ENCODE measurements around the gene KCNJ9. TPM values are rescaled to one million over a fixed set of nuclear protein-coding genes. Genes with fewer than 3 reads are reported as not detected.
A peak's percentile ranks its signal among the peaks of the same experiment; 100 is the strongest.

Gene KCNJ9
- total RNA-seq, 6 experiments from 2014 or later: not detected

- TF ChIP-seq CTCF (IDR thresholded peaks at IDR 0.05) (no peak), POLR2A (IDR thresholded peaks at IDR 0.05) (no peak)
Measured at GRCh38 chr1:160045653-160046052, 35.7 kb upstream of the KCNJ9 start.

GRCh38 chr1:160046494-160047110 is 34.7 kb upstream of the KCNJ9 start:
- Histone ChIP-seq H3K27ac (no peak overlapping the region), H3K36me3 (no peaks in the 10 kb centered on the region), H3K4me1 (peaks cover 0 to 14% (median 0%) of the 10 kb centered on the region in 4 donors), H3K4me3 (no peak overlapping the region), H3K9me3 (no peaks in the 10 kb centered on the region), H3K27me3 (no peaks in the 10 kb centered on the region)
- intact Hi-C loops (cut with DNase I): no loop called here
- TF ChIP-seq CTCF (IDR thresholded peaks at IDR 0.05): peak; percentile 49 to 62 (median 52)
- no peak for TF ChIP-seq POLR2A (IDR thresholded peaks at IDR 0.05)
- WGBS (ENCODE audit: insufficient coverage, low coverage, low lambda C conversion rate, missing lambda C conversion rate): 11% methylated on average over 11 of the region's 11 CpGs
- no peak for DNase-seq
- peak; percentile 77 to 86 (median 84) for ATAC-seq

More at GRCh38 chr1:160045653-160046052, 35.7 kb upstream of the KCNJ9 start:
- Histone ChIP-seq H3K4me3 (no peak overlapping the region), H3K4me1 (peaks cover 0 to 14% (median 0%) of the 10 kb centered on the region in 4 donors), H3K27me3 (no peaks in the 10 kb centered on the region), H3K27ac (no peak overlapping the region), H3K36me3 (no peaks in the 10 kb centered on the region), H3K9me3 (no peaks in the 10 kb centered on the region)
- intact Hi-C loops (cut with DNase I): no loop called here
- ATAC-seq (peak; percentile 36 to 71 (median 50)), DNase-seq (no peak)
- WGBS (ENCODE audit: insufficient coverage, low coverage, low lambda C conversion rate, missing lambda C conversion rate): 51% methylated on average over 2 of the region's 2 CpGs

- DNase-seq: no peak
Measured at GRCh38 chr1:160047111-160047991, 34.0 kb upstream of the KCNJ9 start.

GRCh38 chr1:160048335-160048734 is 33.0 kb upstream of the KCNJ9 start:
- Histone ChIP-seq H3K9me3 (no peaks in the 10 kb centered on the region), H3K36me3 (no peaks in the 10 kb centered on the region), H3K4me3 (no peak overlapping the region), H3K4me1 (peaks cover 0 to 14% (median 0%) of the 10 kb centered on the region in 4 donors), H3K27ac (no peak overlapping the region), H3K27me3 (no peaks in the 10 kb centered on the region)
- DNase-seq (no peak), ATAC-seq (no peak)
- intact Hi-C loops (cut with DNase I): no loop called here
- TF ChIP-seq POLR2A (IDR thresholded peaks at IDR 0.05): no peak
- no peak for TF ChIP-seq CTCF (IDR thresholded peaks at IDR 0.05)

More at GRCh38 chr1:160047111-160047991, 34.0 kb upstream of the KCNJ9 start:
- intact Hi-C loops (cut with DNase I): no loop called here
- H3K27ac ChIP-seq: no peak overlapping the region
- ATAC-seq: no peak
- H3K9me3 ChIP-seq: no peaks in the 10 kb centered on the region
- H3K27me3 ChIP-seq: no peaks in the 10 kb centered on the region
- WGBS (ENCODE audit: insufficient coverage, low coverage, low lambda C conversion rate, missing lambda C conversion rate): 60% methylated on average over 8 of the region's 9 CpGs
- H3K4me3 ChIP-seq: no peak overlapping the region
- no peak for TF ChIP-seq CTCF (IDR thresholded peaks at IDR 0.05)
- TF ChIP-seq POLR2A (IDR thresholded peaks at IDR 0.05): no peak
- peaks cover 0 to 14% (median 0%) of the 10 kb centered on the region in 4 donors for H3K4me1 ChIP-seq
- H3K36me3 ChIP-seq: no peaks in the 10 kb centered on the region

Measured in right lobe of liver (tissue), 6 donors.